Pancreas (tissue), 10 donors: ENCODE measurements around the gene TAF3. TPM values are rescaled to one million over a fixed set of nuclear protein-coding genes. Genes with fewer than 3 reads are reported as not detected.

Experiments
- ATAC-seq, 4 donors: fragments of 200-7000 bp; cut with Tn5 transposase; one replicate each; pipeline versions ENCODE4 v1.8.0 to v1.9.1; 2020; ENCODE audit warnings: mild to moderate bottlenecking in 4 of 4, moderate library complexity in 4 of 4
- DNase-seq, 6 donors: peaks; one replicate each; pipeline ENCODE4 v3.0.0-alpha.2; 2020
- FAIRE-seq: peaks from 2 replicates; lab custom pipeline; 2012; peaks lifted over from hg19 to GRCh38; lab: Jason Lieb, UNC
- H3K27ac ChIP-seq, 4 donors: fragments of 200-600 bp; sonication (generic); 1 replicate in 3 of 4; 2 replicates in 1 of 4; pipeline versions ENCODE4 v1.5.0 to v1.8.0; 2020
- H3K27me3 ChIP-seq, 4 donors: fragments of 200-600 bp; one replicate each; pipeline ENCODE4 v1.8.0; 2021
- H3K36me3 ChIP-seq, 3 donors: fragments of 200-600 bp; sonication (generic) in 1 of 3; one replicate each; pipeline versions ENCODE4 v1.5.0 to v1.8.0; 2020 to 2021
- H3K4me1 ChIP-seq, 3 donors: fragments of 200-600 bp; one replicate each; pipeline ENCODE4 v1.8.0; 2021
- H3K4me3 ChIP-seq, 4 donors: fragments of 200-600 bp; sonication (generic) in 2 of 4; one replicate each; pipeline versions ENCODE4 v1.5.0 to v1.8.0; 2020 to 2021
- H3K9me3 ChIP-seq, 4 donors: fragments of 200-600 bp; one replicate each; pipeline ENCODE4 v1.8.0; 2021
- WGBS, 2 donors: extraction: QIAGEN DNeasy Blood & Tissue Kit; methylation state at CpG; one replicate each; pipeline ENCODE4 v1.1.7; 2013; 5-methylcytosine and 5-hydroxymethylcytosine counted together
- intact Hi-C, 3 donors: fragments of 100-400 bp; cut with DNase I; formaldehyde crosslinking; loops; one replicate each; pipeline versions ENCODE4 v1.11.1 to v1.14.2; 2022
- polyA plus RNA-seq, 2 donors: library from polyadenylated mRNA; stranded (reverse); fragments of 200-250 nt; gene quantifications; one replicate each; pipeline ENCODE4 v1.2.3, GENCODE V29; 2013
- total RNA-seq, 6 donors: library from RNA; stranded (reverse); fragmentation: NEBNext Ultra II Directional in 4 of 6; extraction: Animal tissue kit (Norgen Biotek cat#: 25700) in 4 of 6; gene quantifications; one replicate each; pipeline versions ENCODE4 v1.2.1 to v1.2.4, GENCODE V29; 2021 to 2023
- TF ChIP-seq, protein P1 (sequence below), 4 donors: fragments of 200-600 bp; sonication (generic) in 3 of 4; IDR thresholded peaks; one replicate each; pipeline versions ENCODE4 v1.5.0 to v1.8.0; 2021; ENCODE audit warnings: antibody characterized with exemption in 4 of 4
- donor health status: healthy with polysubstance abuse.
- donor health status: DM: no; HTN: no; CAD: no; lungs with moderate emphysema.
- donor health status: DM: no; HTN: no; CAD: no.
- donor health status: control.
- donor health status: control.
- donor health status: Bipolar disorder and iron deficiency.
- donor health status: DM: yes; HTN: yes; CAD: no.
- donor health status: DM: no; HTN: no; CAD: no.
- donor health status: DM: no; HTN: no; CAD: no.
- donor health status: DM: yes; HTN: yes; CAD: no.

Gene TAF3
- total and polyA plus RNA-seq, 8 donors, result 2.9 to 5.8 (median 4.0) TPM

DNA sequence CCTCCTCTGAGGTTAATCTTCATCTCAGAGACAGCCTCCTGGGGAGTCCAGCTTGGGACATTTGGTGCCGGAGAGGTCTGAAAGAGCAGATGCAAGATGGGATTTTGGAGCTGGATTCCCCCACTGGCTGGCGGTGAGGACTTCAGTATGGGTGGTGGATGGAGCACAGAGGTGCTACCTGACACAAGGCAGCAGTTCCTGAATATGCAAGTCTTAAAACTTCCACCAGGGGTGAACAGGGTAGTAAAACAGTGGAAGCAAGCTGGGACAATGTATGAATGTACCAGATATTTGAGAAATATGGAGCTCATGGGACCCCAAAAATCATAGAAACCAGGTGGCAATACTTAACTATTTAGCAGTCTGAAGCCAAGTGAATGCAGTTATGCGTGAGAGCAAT is 4.8 kb upstream of the TAF3 start:
- no peak for FAIRE-seq
- intact Hi-C loops, result no loop called here
- no peak overlapping the region for H3K4me3 ChIP-seq
- TF ChIP-seq, protein P1, sequence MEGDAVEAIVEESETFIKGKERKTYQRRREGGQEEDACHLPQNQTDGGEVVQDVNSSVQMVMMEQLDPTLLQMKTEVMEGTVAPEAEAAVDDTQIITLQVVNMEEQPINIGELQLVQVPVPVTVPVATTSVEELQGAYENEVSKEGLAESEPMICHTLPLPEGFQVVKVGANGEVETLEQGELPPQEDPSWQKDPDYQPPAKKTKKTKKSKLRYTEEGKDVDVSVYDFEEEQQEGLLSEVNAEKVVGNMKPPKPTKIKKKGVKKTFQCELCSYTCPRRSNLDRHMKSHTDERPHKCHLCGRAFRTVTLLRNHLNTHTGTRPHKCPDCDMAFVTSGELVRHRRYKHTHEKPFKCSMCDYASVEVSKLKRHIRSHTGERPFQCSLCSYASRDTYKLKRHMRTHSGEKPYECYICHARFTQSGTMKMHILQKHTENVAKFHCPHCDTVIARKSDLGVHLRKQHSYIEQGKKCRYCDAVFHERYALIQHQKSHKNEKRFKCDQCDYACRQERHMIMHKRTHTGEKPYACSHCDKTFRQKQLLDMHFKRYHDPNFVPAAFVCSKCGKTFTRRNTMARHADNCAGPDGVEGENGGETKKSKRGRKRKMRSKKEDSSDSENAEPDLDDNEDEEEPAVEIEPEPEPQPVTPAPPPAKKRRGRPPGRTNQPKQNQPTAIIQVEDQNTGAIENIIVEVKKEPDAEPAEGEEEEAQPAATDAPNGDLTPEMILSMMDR (IDR thresholded peaks at IDR 0.05), result no peak
- no peak for ATAC-seq
- no peaks in the 10 kb centered on the region for H3K27me3 ChIP-seq
- H3K36me3 ChIP-seq, result no peaks in the 10 kb centered on the region
- DNase-seq, result no peak
- no peak overlapping the region for H3K27ac ChIP-seq
- H3K4me1 ChIP-seq, result no peaks in the 10 kb centered on the region
- 79 to 86% methylated on average over 3 of the region's 3 CpGs for WGBS, 2 donors
- H3K9me3 ChIP-seq, result no peaks in the 10 kb centered on the region

DNA sequence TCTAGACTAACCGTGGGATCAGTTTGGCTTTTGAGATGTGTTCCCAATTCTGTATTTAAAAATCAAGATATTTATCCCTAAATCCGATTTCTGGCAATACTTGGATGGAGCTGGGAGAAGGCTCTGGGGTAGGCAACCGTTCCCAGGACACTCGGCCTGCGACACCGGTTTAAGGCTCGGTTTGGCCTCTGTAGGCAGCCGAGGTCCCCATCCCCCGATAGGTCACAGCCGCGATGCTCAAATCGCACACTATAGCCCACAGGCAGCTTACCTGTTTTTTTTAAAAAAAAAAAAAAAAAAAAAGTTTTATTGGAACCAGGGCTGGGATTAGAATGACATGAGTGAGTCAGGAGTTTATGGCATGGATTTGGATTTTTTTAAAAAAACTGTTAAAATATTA is 729 bp upstream of the TAF3 start:
- no peak for FAIRE-seq
- no peaks in the 10 kb centered on the region for H3K27me3 ChIP-seq
- H3K9me3 ChIP-seq, result no peaks in the 10 kb centered on the region
- peak overlapping the region in 1 of 4 donors; percentile 30 for H3K27ac ChIP-seq
- H3K4me1 ChIP-seq, result peaks cover 4 to 15% (median 8%) of the 10 kb centered on the region in 3 donors
- DNase-seq, result no peak
- H3K36me3 ChIP-seq, result no peaks in the 10 kb centered on the region
- TF ChIP-seq, protein P1 (IDR thresholded peaks at IDR 0.05), result no peak
- peak overlapping the region; percentile 84 to 99 (median 97) for H3K4me3 ChIP-seq
- WGBS, 2 donors, result 7 to 10% methylated on average over 12 of the region's 12 CpGs
- intact Hi-C loops, result no loop called here
- peak in 2 of 4 donors; percentile 2 to 15 for ATAC-seq

DNA sequence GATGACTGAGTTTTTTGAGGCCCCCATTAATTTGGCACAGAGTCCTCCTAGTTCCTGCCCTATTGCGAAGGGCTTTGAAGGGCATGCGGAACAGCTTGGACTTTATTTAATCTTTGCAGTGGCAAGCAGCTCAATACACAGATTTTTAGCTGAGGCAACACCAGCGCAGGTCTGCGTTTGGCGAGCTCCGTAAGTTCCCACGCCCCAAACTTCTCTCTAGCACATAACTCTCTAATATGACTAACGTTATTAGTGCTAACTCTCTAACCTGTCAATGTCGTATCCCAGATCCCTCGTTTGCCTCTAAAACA is 366 bp upstream of the TAF3 start:
- intact Hi-C loops, result no loop called here
- H3K9me3 ChIP-seq, result no peaks in the 10 kb centered on the region
- TF ChIP-seq, protein P1 (IDR thresholded peaks at IDR 0.05), result no peak
- peak overlapping the region; percentile 84 to 99 (median 97) for H3K4me3 ChIP-seq
- peak in 1 of 6 donors; percentile 13 for DNase-seq
- peak; percentile 28 to 49 (median 34) for ATAC-seq
- H3K4me1 ChIP-seq, result peaks cover 4 to 15% (median 8%) of the 10 kb centered on the region in 3 donors
- 0 to 1% methylated on average over 10 of the region's 10 CpGs for WGBS, 2 donors
- peak overlapping the region; percentile 30 to 50 (median 42) for H3K27ac ChIP-seq
- FAIRE-seq, result no peak
- H3K36me3 ChIP-seq, result no peaks in the 10 kb centered on the region
- no peaks in the 10 kb centered on the region for H3K27me3 ChIP-seq

DNA sequence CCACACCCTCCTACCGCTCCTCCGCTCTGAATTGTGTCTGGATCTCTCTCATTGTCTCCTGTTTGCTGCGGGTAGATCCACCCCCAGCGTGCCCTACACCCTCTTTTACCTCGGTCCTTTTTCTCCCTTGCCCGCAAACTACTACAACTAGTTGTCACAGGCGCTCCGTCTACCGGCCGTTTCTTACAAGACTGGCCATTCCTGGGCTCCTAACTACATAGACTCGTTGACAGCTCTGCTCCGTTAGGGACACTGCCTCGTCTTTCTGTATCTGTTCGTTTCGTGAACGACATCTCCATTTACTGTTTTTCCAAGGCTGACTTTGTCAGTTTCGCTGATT is 786 bp downstream of the TAF3 start:
- DNase-seq (peak; percentile 33 to 70 (median 51)), FAIRE-seq (no peak), ATAC-seq (peak; percentile 49 to 80 (median 74))
- TF ChIP-seq, protein P1 (IDR thresholded peaks at IDR 0.05), result peak in 1 of 4 donors; percentile 8
- no peaks in the 10 kb centered on the region for H3K27me3 ChIP-seq
- peak overlapping the region; percentile 84 to 99 (median 97) for H3K4me3 ChIP-seq
- 0% methylated on average over 17 of the region's 17 CpGs for WGBS, 2 donors
- H3K4me1 ChIP-seq, result peaks cover 4 to 15% (median 8%) of the 10 kb centered on the region in 3 donors
- H3K27ac ChIP-seq, result peak overlapping the region in 3 of 4 donors; percentile 39 to 53 (median 50)
- H3K36me3 ChIP-seq, result no peaks in the 10 kb centered on the region
- no peaks in the 10 kb centered on the region for H3K9me3 ChIP-seq
- intact Hi-C loops, result no loop called here

DNA sequence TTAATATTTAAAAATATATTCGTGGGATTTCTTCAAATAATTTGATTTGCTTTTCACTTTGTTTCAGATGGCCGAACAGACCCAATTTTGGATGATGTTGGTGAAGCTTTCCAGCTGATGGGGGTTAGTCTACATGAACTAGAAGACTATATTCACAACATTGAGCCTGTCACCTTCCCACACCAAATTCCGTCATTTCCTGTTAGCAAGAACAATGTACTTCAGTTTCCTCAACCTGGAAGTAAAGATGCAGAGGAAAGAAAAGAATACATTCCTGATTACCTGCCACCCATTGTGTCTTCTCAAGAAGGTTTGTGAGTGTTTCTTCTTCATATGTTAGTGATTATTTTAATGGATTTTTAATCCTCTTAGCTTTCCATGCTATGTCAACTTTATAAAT is 5.9 kb downstream of the TAF3 start:
- intact Hi-C loops, result no loop called here
- DNase-seq (no peak), FAIRE-seq (no peak), ATAC-seq (no peak)
- 65 to 76% methylated on average over 3 of the region's 3 CpGs for WGBS, 2 donors
- Histone ChIP-seq H3K36me3 (peaks cover 0 to 12% (median 0%) of the 10 kb centered on the region in 3 donors), H3K27ac (no peak overlapping the region), H3K27me3 (no peaks in the 10 kb centered on the region), H3K4me1 (peaks cover 4 to 18% (median 12%) of the 10 kb centered on the region in 3 donors), H3K4me3 (no peak overlapping the region), H3K9me3 (no peaks in the 10 kb centered on the region)
- TF ChIP-seq, protein P1 (IDR thresholded peaks at IDR 0.05), result no peak
